DOHH2 (cell line): Measurements from ENCODE around the gene ZFPM1.
A peak's percentile ranks its signal among the peaks of the same experiment; 100 is the strongest.

Source experiments
- H3F3A ChIP-seq: fragments of 200-600 bp; sonication (generic), shearing (Covaris generic); 2 replicates; pipeline ENCODE4 v1.6.0; 2016; ENCODE audit warnings: antibody characterized with exemption, mild to moderate bottlenecking; ENCODE audit not compliant: control insufficient read depth, insufficient read depth
- H3K27ac ChIP-seq: fragments of 200-600 bp; sonication (generic); 2 replicates; pipeline ENCODE4 v1.5.1; 2014; ENCODE audit warnings: low read depth, mild to moderate bottlenecking, low read length, moderate library complexity
- H3K27me3 ChIP-seq: fragments of 200-600 bp; sonication (generic); 2 replicates; pipeline ENCODE4 v1.6.1; 2014; ENCODE audit warnings: mild to moderate bottlenecking, low read length, mixed read lengths; ENCODE audit not compliant: control insufficient read depth
- H3K36me3 ChIP-seq: fragments of 200-600 bp; sonication (generic); 2 replicates; pipeline ENCODE4 v1.6.1; 2014; ENCODE audit warnings: mild to moderate bottlenecking, low read length, moderate library complexity, mixed read lengths; ENCODE audit not compliant: control insufficient read depth
- H3K4me1 ChIP-seq: fragments of 200-600 bp; sonication (generic); 2 replicates; pipeline ENCODE4 v1.6.1; 2014; ENCODE audit warnings: mild to moderate bottlenecking, low read length, mixed read lengths; ENCODE audit not compliant: control insufficient read depth
- H3K4me2 ChIP-seq: fragments of 200-600 bp; sonication (generic); 2 replicates; pipeline ENCODE4 v1.6.0; 2014; ENCODE audit warnings: mild to moderate bottlenecking, low read length, moderate library complexity
- H3K4me3 ChIP-seq: fragments of 200-600 bp; sonication (generic); 2 replicates; pipeline ENCODE4 v1.5.1; 2014; ENCODE audit warnings: mild to moderate bottlenecking, low read length, mixed read lengths
- H3K79me2 ChIP-seq: fragments of 200-600 bp; sonication (generic); 2 replicates; pipeline ENCODE4 v1.6.1; 2014; ENCODE audit warnings: mild to moderate bottlenecking, low read length, mixed read lengths; ENCODE audit not compliant: control insufficient read depth
- H3K9me2 ChIP-seq: fragments of 200-600 bp; sonication (generic); replicated peaks from 2 replicates; pipeline ENCODE4 v1.6.1; 2014; ENCODE audit warnings: mild to moderate bottlenecking, low read length, mixed read lengths; ENCODE audit not compliant: control insufficient read depth
- H3K9me3 ChIP-seq: fragments of 200-600 bp; sonication (generic); 2 replicates; pipeline ENCODE4 v1.6.1; 2014; ENCODE audit warnings: antibody characterized with exemption, low read length, mixed read lengths; ENCODE audit not compliant: control insufficient read depth, insufficient read depth
- H4K20me1 ChIP-seq: fragments of 200-600 bp; sonication (generic); 2 replicates; pipeline ENCODE4 v1.6.0; 2014; ENCODE audit warnings: low read depth, mild to moderate bottlenecking, antibody characterized with exemption, low read length, moderate library complexity; ENCODE audit not compliant: control insufficient read depth, insufficient read depth
- CTCF ChIP-seq: fragments of 200-600 bp; sonication (generic); IDR thresholded peaks from one replicate; pipeline ENCODE4 v1.5.1; 2014; ENCODE audit warnings: antibody characterized with exemption, mild to moderate bottlenecking, low read depth, low read length; ENCODE audit not compliant: poor library complexity, severe bottlenecking
- EZH2phosphoT487 ChIP-seq: fragments of 200-600 bp; sonication (generic); IDR thresholded peaks from 2 replicates; pipeline ENCODE4 v1.6.1; 2017; ENCODE audit warnings: borderline replicate concordance, mild to moderate bottlenecking, antibody characterized with exemption, low read length, moderate library complexity, mixed read lengths

Gene ZFPM1

GRCh38 chr16:88548985-88549384 is 95.9 kb downstream of the ZFPM1 start:
- no peak overlapping the region for H3K4me2 ChIP-seq
- H3K79me2 ChIP-seq, result no peaks in the 10 kb centered on the region
- H3F3A ChIP-seq, result peaks cover 3% of the 10 kb centered on the region; the same call in 1 of the 2 replicates
- H3K4me3 ChIP-seq, result no peak overlapping the region
- peaks cover under 1% of the 10 kb centered on the region; the same call in 1 of the 2 replicates for H3K9me3 ChIP-seq
- no peaks in the 10 kb centered on the region for H3K36me3 ChIP-seq
- TF ChIP-seq EZH2phosphoT487 (no peak), CTCF (no peak)
- H3K9me2 ChIP-seq, result no peaks in the 10 kb centered on the region
- H4K20me1 ChIP-seq, result no peaks in the 10 kb centered on the region
- H3K4me1 ChIP-seq, result peaks cover 43% of the 10 kb centered on the region
- H3K27ac ChIP-seq, result no peak overlapping the region
- no peaks in the 10 kb centered on the region for H3K27me3 ChIP-seq

GRCh38 chr16:88549671-88550245 is 96.7 kb downstream of the ZFPM1 start:
- Histone ChIP-seq H3K4me3 (no peak overlapping the region), H4K20me1 (no peaks in the 10 kb centered on the region), H3K79me2 (no peaks in the 10 kb centered on the region), H3K27me3 (no peaks in the 10 kb centered on the region), H3K27ac (no peak overlapping the region), H3K9me3 (no peaks in the 10 kb centered on the region), H3K9me2 (no peaks in the 10 kb centered on the region), H3K36me3 (no peaks in the 10 kb centered on the region), H3K4me1 (peaks cover 51% of the 10 kb centered on the region), H3F3A (peaks cover 3% of the 10 kb centered on the region; the same call in 1 of the 2 replicates), H3K4me2 (no peak overlapping the region)
- TF ChIP-seq EZH2phosphoT487 (no peak), CTCF (no peak)

- Histone ChIP-seq H3K27ac (no peak overlapping the region), H3K27me3 (no peaks in the 10 kb centered on the region), H3K4me1 (peaks cover 56% of the 10 kb centered on the region), H3K9me3 (no peaks in the 10 kb centered on the region), H3F3A (peaks cover 3% of the 10 kb centered on the region; the same call in 1 of the 2 replicates), H3K36me3 (no peaks in the 10 kb centered on the region), H3K4me2 (peak overlapping the region; percentile 8; the same call in 1 of the 2 replicates), H3K9me2 (no peaks in the 10 kb centered on the region), H4K20me1 (no peaks in the 10 kb centered on the region), H3K79me2 (no peaks in the 10 kb centered on the region), H3K4me3 (no peak overlapping the region)
- TF ChIP-seq CTCF (no peak), EZH2phosphoT487 (no peak)
These were observed 97.2 kb downstream of the ZFPM1 start for GRCh38 chr16:88550246-88550661.
